ENCODE results near the gene RBM45. TPM values are rescaled to one million over a fixed set of nuclear protein-coding genes. Genes with fewer than 3 reads are reported as not detected.

The RBM45 gene
- polyA plus RNA-seq, 4 donors = 17.3 to 27.7 (median 23.3) TPM

- DNase-seq (ENCODE audit: low read depth in 4 of 4, low spot score in 2 of 4) = no peak
Observed at GRCh38 chr2:178155524-178155923, 43.3 kb downstream of the RBM45 start.

DNA sequence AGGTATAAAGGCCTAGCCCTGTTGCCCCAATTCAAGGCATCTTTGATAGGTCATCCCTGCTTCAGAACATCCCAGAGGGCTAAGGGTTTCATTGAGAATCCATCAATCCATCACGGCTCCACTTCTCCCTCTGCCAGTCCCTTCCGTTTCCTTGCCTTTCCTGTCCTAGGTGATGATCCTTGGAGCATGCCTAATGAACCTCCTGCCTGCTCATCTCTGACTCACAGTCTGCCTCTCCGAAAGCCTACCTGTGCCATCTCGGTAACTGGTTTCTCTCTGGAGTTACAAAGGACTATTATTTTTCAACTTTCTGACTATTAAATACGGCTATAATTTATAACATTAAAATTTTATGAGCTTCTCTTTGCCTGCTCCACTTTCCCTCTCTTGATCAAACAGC lies 45.3 kb downstream of the RBM45 start:
- DNase-seq (ENCODE audit: low read depth in 4 of 4, low spot score in 2 of 4) = no peak

DNA sequence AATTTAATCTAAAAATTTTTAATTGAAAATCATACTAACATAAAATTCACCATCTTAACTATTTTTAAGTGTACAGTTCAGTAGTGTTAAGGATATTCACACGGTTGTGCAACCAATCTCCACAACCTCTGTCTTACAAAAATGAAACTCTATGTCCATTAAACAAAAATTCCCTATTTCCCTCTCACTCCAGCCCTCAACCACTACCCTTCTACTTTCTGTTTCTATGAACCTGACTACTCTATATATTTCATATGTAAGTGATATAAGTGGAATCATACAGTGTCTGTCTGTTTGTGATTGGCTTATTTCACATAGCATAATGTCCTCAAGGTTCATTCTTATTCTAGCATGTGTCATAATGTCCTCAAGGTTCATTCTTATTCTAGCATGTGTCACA lies 47.7 kb downstream of the RBM45 start:
- no peak for DNase-seq (ENCODE audit: low read depth in 4 of 4, low spot score in 2 of 4)

GRCh38 chr2:178160601-178161000 lies 48.4 kb downstream of the RBM45 start:
- DNase-seq (ENCODE audit: low read depth in 4 of 4, low spot score in 2 of 4) = no peak

GRCh38 chr2:178163395-178163794 lies 51.2 kb downstream of the RBM45 start:
- no peak for DNase-seq (ENCODE audit: low read depth in 4 of 4, low spot score in 2 of 4)

- no peak for DNase-seq (ENCODE audit: low read depth in 4 of 4, low spot score in 2 of 4)
Observed at GRCh38 chr2:178163911-178164310, 51.7 kb downstream of the RBM45 start.

- no peak for DNase-seq (ENCODE audit: low read depth in 4 of 4, low spot score in 2 of 4)
Observed at GRCh38 chr2:178173657-178174056, 61.4 kb downstream of the RBM45 start.

GRCh38 chr2:178177066-178177679 lies 64.9 kb downstream of the RBM45 start:
- DNase-seq (ENCODE audit: low read depth in 4 of 4, low spot score in 2 of 4) = no peak

Other genes with a start within 250 kb of the RBM45 start
- gene PDE11A, start 39.7 kb upstream of the RBM45 start, polyA plus RNA-seq (ENCODE audit: insufficient read length in 4 of 4) = 1 to 10 TPM; 4.6 to 8.1 (median 7.4) TPM
- gene OSBPL6, start 82.1 kb downstream of the RBM45 start, polyA plus RNA-seq (ENCODE audit: insufficient read length in 4 of 4) = 1 to 10 TPM; 5.5 to 6.8 (median 6.3) TPM

Measured in left renal cortex interstitium (tissue), 4 donors.